Uterus (tissue), 2 donors: ENCODE results near the gene NKIRAS2.

Experiments used
- CTCF ChIP-seq, 4 experiments: fragments of 200-600 bp in 2 of 4; fragments of 450-650 bp in 2 of 4; sonication (generic) in 2 of 4; IDR thresholded peaks; one replicate each; pipeline ENCODE4 v1.5.1; 2016 to 2019; ENCODE audit warnings: antibody characterized with exemption in 4 of 4, mild to moderate bottlenecking in 2 of 4, moderate library complexity in 1 of 4
- POLR2A ChIP-seq, 2 donors: fragments of 450-650 bp; IDR thresholded peaks; one replicate each; pipeline ENCODE4 v1.6.1; 2016; ENCODE audit warnings: antibody characterized with exemption in 2 of 2, mild to moderate bottlenecking in 1 of 2, moderate library complexity in 1 of 2

DNA sequence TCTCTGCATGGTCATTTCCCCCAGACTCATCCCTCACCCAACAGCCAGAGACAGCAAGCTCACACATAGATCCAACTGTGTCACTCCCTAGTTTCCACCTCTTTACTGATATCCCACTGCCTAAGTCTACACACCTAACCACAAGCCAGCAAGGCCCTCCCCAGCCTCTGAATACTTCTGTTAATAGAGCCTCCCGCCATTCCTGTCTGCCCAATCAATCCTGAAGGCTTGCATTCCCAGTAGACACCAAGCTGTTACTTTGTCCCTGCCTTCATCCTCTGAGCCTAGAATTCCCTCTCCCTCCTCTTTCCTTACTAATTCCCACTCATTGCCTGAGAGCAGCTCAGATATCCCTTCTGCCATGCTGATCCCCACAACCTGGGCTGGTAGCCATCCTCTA lies 25.8 kb downstream of the NKIRAS2 start:
- no peak for TF ChIP-seq POLR2A (IDR thresholded peaks at IDR 0.05)
- no peak for TF ChIP-seq CTCF (IDR thresholded peaks at IDR 0.05)
